Frontal cortex (tissue), 4 donors: ENCODE results near the gene ATP6V1G2. TPM values are rescaled to one million over a fixed set of nuclear protein-coding genes. Genes with fewer than 3 reads are reported as not detected.

Source experiments
- DNase-seq, 2 donors: peaks; one replicate each; pipeline ENCODE4 v3.0.0; 2012; ENCODE audit warnings: low spot score in 2 of 2
- FAIRE-seq: peaks from 2 replicates; lab custom pipeline; 2012; peaks lifted over from hg19 to GRCh38; lab: Jason Lieb, UNC
- total RNA-seq: library from RNA; depleted of rRNA; stranded (reverse); fragments of >200 nt; gene quantifications from one replicate; pipeline ENCODE4 v1.2.3, GENCODE V29; 2014
- donor health status: control.
- donor health status: control.
- donor health status: control.

Gene ATP6V1G2
- total RNA-seq, 1 donor from 2014 or later: 54.6 TPM

GRCh38 chr6:31576897-31577578 is 30.6 kb upstream of the ATP6V1G2 start:
- FAIRE-seq: no peak
- no peak for DNase-seq

GRCh38 chr6:31575952-31576685 is 29.7 kb upstream of the ATP6V1G2 start:
- DNase-seq: no peak
- FAIRE-seq: no peak

DNA sequence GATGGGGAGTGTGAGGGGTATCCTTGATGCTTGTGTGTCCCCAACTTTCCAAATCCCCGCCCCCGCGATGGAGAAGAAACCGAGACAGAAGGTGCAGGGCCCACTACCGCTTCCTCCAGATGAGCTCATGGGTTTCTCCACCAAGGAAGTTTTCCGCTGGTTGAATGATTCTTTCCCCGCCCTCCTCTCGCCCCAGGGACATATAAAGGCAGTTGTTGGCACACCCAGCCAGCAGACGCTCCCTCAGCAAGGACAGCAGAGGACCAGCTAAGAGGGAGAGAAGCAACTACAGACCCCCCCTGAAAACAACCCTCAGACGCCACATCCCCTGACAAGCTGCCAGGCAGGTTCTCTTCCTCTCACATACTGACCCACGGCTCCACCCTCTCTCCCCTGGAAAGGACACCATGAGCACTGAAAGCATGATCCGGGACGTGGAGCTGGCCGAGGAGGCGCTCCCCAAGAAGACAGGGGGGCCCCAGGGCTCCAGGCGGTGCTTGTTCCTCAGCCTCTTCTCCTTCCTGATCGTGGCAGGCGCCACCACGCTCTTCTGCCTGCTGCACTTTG is 29.0 kb upstream of the ATP6V1G2 start, which contains the start of gene TNF:
Gene TNF (plus strand): TSS at position 231 of the 567 bp plus-strand sequence. CDS start 177 bp downstream, at position 408.
- no peak for DNase-seq
- no peak for FAIRE-seq

DNA sequence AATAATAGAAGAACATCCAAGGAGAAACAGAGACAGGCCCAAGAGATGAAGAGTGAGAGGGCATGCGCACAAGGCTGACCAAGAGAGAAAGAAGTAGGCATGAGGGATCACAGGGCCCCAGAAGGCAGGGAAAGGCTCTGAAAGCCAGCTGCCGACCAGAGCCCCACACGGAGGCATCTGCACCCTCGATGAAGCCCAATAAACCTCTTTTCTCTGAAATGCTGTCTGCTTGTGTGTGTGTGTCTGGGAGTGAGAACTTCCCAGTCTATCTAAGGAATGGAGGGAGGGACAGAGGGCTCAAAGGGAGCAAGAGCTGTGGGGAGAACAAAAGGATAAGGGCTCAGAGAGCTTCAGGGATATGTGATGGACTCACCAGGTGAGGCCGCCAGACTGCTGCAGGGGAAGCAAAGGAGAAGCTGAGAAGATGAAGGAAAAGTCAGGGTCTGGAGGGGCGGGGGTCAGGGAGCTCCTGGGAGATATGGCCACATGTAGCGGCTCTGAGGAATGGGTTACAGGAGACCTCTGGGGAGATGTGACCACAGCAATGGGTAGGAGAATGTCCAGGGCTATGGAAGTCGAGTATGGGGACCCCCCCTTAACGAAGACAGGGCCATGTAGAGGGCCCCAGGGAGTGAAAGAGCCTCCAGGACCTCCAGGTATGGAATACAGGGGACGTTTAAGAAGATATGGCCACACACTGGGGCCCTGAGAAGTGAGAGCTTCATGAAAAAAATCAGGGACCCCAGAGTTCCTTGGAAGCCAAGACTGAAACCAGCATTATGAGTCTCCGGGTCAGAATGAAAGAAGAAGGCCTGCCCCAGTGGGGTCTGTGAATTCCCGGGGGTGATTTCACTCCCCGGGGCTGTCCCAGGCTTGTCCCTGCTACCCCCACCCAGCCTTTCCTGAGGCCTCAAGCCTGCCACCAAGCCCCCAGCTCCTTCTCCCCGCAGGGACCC is 28.0 kb upstream of the ATP6V1G2 start:
- FAIRE-seq (no peak), DNase-seq (no peak)

- DNase-seq: no peak
- FAIRE-seq: no peak
These were observed 27.1 kb upstream of the ATP6V1G2 start for GRCh38 chr6:31573239-31574105.

DNA sequence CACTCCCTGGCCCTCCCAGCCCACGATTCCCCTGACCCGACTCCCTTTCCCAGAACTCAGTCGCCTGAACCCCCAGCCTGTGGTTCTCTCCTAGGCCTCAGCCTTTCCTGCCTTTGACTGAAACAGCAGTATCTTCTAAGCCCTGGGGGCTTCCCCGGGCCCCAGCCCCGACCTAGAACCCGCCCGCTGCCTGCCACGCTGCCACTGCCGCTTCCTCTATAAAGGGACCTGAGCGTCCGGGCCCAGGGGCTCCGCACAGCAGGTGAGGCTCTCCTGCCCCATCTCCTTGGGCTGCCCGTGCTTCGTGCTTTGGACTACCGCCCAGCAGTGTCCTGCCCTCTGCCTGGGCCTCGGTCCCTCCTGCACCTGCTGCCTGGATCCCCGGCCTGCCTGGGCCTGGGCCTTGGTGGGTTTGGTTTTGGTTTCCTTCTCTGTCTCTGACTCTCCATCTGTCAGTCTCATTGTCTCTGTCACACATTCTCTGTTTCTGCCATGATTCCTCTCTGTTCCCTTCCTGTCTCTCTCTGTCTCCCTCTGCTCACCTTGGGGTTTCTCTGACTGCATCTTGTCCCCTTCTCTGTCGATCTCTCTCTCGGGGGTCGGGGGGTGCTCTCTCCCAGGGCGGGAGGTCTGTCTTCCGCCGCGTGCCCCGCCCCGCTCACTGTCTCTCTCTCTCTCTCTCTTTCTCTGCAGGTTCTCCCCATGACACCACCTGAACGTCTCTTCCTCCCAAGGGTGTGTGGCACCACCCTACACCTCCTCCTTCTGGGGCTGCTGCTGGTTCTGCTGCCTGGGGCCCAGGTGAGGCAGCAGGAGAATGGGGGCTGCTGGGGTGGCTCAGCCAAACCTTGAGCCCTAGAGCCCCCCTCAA is 25.9 kb upstream of the ATP6V1G2 start, which contains the start of gene LTA:
Gene LTA (plus strand): TSS at position 249 of the 871 bp plus-strand sequence. CDS start 454 bp downstream, at position 703.
- FAIRE-seq: no peak
- no peak for DNase-seq

- FAIRE-seq (no peak), DNase-seq (no peak)
These were observed 23.6 kb upstream of the ATP6V1G2 start for GRCh38 chr6:31569861-31570536.

GRCh38 chr6:31568537-31568961 is 22.1 kb upstream of the ATP6V1G2 start:
- DNase-seq (no peak), FAIRE-seq (no peak)

GRCh38 chr6:31567531-31568370 is 21.3 kb upstream of the ATP6V1G2 start:
- no peak for FAIRE-seq
- no peak for DNase-seq

- no peak for FAIRE-seq
These were observed 14.3 kb upstream of the ATP6V1G2 start for GRCh38 chr6:31560697-31561058.

DNA sequence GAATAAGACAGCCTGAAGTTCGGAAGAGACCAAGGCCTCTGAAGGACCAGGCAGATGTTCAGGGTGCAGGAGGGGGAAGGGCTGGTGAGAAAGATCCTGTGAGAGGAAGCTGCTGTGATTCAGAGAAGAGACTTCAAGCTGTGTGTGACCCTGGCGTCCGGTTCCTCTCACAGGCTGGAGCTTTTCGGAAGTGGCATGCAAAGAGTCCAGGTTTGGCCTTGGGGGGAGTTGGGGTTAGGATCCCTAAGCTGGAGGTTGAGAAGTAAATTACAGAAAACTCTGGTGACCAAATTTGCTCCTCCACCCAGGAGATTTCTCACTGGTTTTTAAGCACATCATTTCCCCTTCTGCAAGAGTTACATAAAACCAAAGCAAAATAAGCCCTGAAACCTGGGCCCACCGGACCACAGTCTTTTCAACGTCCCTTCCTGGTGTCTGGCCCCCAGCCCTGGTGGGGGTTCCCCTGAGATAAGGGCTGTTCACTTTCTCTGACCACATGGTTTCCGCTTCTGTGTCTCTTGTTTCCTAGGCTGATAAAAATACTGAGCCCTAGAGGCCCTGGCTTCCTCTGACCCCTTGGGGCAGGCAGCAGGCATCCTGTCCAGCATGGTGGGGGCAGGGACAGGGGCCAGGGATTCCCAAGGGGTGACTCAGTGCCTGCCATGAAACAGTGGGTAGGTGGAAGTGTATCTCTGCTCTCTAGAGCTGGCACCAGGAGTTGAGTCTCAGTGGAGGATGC is 13.7 kb upstream of the ATP6V1G2 start:
- no peak for DNase-seq

More at GRCh38 chr6:31560697-31561058, 14.3 kb upstream of the ATP6V1G2 start:
- no peak for DNase-seq

GRCh38 chr6:31559606-31559957 is 13.2 kb upstream of the ATP6V1G2 start:
- DNase-seq (no peak), FAIRE-seq (no peak)

More for the DNA sequence above, 13.7 kb upstream of the ATP6V1G2 start:
- no peak for FAIRE-seq

- DNase-seq (peak in 1 of 2 donors; percentile 48), FAIRE-seq (no peak)
These were observed 12.5 kb upstream of the ATP6V1G2 start for GRCh38 chr6:31558631-31559500.

- FAIRE-seq (no peak), DNase-seq (no peak)
These were observed 11.9 kb upstream of the ATP6V1G2 start for GRCh38 chr6:31558318-31558625.
